Panc1 (cell line): ENCODE results near the gene DEDD.

ENCODE experiments used
- CTCF ChIP-seq: fragments of 450-650 bp; IDR thresholded peaks from 2 replicates; pipeline ENCODE4 v1.5.1; 2017; ENCODE audit warnings: mild to moderate bottlenecking
- POLR2AphosphoS5 ChIP-seq: IDR thresholded peaks from 2 replicates; pipeline ENCODE4 v1.6.1; 2012; ENCODE audit warnings: mild to moderate bottlenecking, low read depth, low read length, moderate library complexity
- REST ChIP-seq, 2 experiments: IDR thresholded peaks; 2 replicates each; pipeline ENCODE4 v1.6.1; 2011 to 2012; ENCODE audit warnings: low read depth in 2 of 2, control low read depth in 1 of 2, low read length in 1 of 2, mild to moderate bottlenecking in 1 of 2, moderate library complexity in 1 of 2; ENCODE audit not compliant: insufficient read depth in 1 of 2
- TCF7L2 ChIP-seq: IDR thresholded peaks from 2 replicates; pipeline ENCODE4 v1.6.1; 2011; ENCODE audit warnings: mild to moderate bottlenecking, low read depth, low read length, inconsistent platforms

- no peak for TF ChIP-seq CTCF
- no peak for TF ChIP-seq POLR2AphosphoS5
- no peak for TF ChIP-seq REST (IDR thresholded peaks at IDR 0.05; ENCODE audit: insufficient read depth in 1 of 2, low read depth in 2 of 2, low read length in 1 of 2)
- TF ChIP-seq TCF7L2 = no peak
These were observed 3.7 kb downstream of the DEDD start for GRCh38 chr1:161128591-161129420.
